Cardiac septum (tissue), 1 donor: Measurements from ENCODE around the gene TMED8. TPM values are rescaled to one million over a fixed set of nuclear protein-coding genes. Genes with fewer than 3 reads are reported as not detected.
"Not testable (repeated sequence)": the region's sequence is repeated elsewhere in the genome, so short reads cannot be mapped to it uniquely, and the experiment has no call there.

ENCODE experiments used
- DNase-seq: peaks from one replicate; pipeline ENCODE4 v3.0.0-alpha.2; 2020; ENCODE audit warnings: low spot score
- intact Hi-C: fragments of 100-400 bp; cut with DNase I; formaldehyde crosslinking; loops from one replicate; pipeline ENCODE4 v1.14.0; 2022
- long read RNA-seq: library from polyadenylated mRNA; unstranded; transcript quantifications from one replicate; pipeline ENCODE4 v2.0.0, GENCODE V29; 2021
- total RNA-seq: library from RNA; stranded (reverse); fragmentation: NEBNext Ultra II Directional; extraction: Animal tissue kit (Norgen Biotek cat#: 25700); gene quantifications from one replicate; pipeline ENCODE4 v1.2.1, GENCODE V29; 2021
- donor health status: DM: no; HTN: no; CAD: no.

The TMED8 gene
- total RNA-seq = 5.6 TPM
- long read RNA-seq, full-length matches to known transcripts = 2 of 9 reads
- long read RNA-seq, partial matches to known transcripts = 6 of 9 reads
- long read RNA-seq, other reads (novel, unspliced or antisense) = 1 of 9 reads

DNA sequence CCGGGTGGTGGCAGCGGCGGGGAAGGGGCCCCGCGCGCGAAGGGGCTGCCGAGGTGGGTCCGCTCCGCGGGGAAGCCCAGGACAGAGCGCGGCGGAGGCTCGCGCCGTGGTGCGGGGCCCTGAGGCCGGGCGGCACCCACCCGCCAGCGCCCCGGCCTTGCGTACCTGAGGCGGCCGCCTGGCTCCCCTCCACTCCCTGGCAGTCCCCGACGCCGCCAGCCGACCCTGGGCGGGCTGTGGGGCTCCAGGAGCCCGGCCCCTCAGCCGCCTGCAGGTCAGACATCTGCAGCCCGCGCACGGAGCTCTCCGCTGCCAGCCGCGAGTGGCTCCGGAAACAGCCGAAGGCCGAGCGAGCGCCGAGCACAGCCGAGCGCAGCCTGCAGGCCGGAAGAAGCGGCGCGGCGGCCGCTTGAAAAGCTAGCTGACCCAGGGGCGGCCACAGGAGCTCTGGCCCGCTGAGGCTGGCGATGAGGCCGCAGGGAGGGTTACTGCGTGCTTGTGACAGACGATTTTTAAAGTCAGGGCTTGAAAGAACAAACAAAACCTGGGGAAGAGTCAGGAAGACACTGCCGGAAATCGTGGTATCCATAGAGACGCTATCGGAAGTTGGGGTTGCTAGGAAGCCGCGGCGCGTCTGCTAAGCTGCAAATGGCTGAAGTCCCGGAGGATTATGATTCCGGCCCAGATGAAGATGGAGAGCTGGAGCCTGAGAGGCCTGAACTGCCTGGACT is at the start of gene TMED8, which contains the start of gene SAMD15:
Gene TMED8 (minus strand): TSS at position 324 of the 731 bp plus-strand sequence. CDS start 41 bp downstream, at position 283.
Gene SAMD15 (plus strand): TSS at position 609 of the 731 bp plus-strand sequence. CDS start 40 bp downstream, at position 649.
- intact Hi-C loops = loop anchor here (5.0 kb wide), 1 partner anchor 55 kb away; the partner anchor contains the start of genes GSTZ1 and POMT2
- DNase-seq = peak; percentile 94

DNA sequence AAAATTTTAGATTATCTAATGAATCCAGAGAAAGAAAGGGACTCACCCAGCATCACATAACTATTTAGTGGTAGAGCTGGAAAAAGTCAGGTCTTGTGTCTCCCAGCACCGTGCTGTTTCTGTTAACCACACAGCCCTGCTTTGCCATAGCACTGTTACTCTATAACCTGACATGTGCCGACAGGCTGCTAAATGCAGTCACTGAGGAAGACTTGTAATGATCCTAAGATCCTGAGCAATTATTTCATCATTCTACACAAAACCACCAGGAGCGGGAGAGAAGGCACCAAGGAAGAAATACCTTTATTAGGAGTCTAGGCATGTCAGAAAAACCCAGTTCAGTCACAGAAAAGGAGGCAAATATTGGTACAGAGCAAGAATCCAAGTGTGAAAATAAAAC is 49.5 kb upstream of the TMED8 start:
- no peak for DNase-seq

GRCh38 chr14:77424862-77425261 is 48.0 kb upstream of the TMED8 start:
- DNase-seq = no peak
- intact Hi-C loops = no loop called here

More for the DNA sequence above, 49.5 kb upstream of the TMED8 start:
- intact Hi-C loops = no loop called here

DNA sequence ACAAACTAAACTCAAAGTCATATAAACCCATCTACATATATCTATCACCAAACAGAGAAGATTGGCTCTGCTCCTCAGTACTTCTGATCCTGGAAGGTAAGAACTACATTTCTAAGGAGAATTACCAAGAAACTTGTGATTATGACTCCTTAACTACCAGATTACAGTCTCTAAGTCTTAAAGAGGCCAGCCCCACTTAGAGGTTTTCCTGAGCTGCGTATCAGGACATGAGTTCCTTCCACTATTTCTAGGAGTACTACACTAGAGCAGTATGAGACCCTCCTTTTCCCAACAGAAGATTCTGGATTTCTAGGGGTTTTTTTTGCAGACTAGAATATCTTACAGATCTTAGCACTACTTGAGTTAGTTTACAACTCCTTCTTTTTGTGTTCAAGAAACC is 46.5 kb upstream of the TMED8 start, which contains the start of gene NOXRED1:
Gene NOXRED1 (minus strand): TSS at position 101 of the 400 bp plus-strand sequence. CDS start 634 bp downstream, outside the sequence.
- intact Hi-C loops = no loop called here
- DNase-seq = no peak

- no peak for DNase-seq
- intact Hi-C loops = no loop called here
Observed at GRCh38 chr14:77421201-77421600, 44.3 kb upstream of the TMED8 start.

DNA sequence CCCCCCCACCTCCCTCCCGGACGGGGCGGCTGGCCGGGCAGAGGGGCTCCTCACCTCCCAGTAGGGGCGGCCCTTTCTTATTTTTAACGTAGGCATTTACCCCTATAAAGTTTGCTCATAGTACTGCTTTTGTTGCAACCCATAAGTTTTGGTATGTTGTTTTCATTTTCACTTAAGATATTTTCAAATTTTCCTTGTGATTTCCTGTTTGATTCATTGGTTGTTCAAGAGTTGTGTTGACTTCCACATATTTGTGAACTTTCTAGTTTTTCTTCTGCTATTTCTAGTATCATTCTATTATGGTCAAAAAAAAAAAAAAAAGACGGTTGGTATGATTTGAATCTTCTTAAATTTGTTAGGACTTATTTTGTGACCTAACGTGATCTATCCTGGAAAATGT is 39.9 kb upstream of the TMED8 start:
- intact Hi-C loops = no loop called here
- DNase-seq = no peak

DNA sequence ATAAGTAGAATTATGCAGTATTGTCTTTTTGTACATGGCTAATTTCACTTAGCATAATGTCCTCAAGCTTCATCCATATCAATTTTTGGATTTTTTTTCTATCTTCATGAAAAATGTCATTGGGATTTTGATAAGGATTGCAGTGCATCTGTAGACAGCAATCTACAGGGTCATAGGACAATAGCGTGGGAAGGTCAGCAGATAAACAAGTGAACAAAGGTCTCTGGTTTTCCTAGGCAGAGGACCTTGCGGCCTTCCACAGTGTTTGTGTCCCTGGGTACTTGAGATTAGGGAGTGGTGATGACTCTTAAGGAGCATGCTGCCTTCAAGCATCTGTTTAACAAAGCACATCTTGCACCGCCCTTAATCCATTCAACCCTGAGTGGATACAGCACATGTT is 39.2 kb upstream of the TMED8 start:
- DNase-seq, intact Hi-C loops: not testable (repeated sequence)

- DNase-seq, intact Hi-C loops: not testable (repeated sequence)
Observed at GRCh38 chr14:77415403-77416030, 38.6 kb upstream of the TMED8 start.

DNA sequence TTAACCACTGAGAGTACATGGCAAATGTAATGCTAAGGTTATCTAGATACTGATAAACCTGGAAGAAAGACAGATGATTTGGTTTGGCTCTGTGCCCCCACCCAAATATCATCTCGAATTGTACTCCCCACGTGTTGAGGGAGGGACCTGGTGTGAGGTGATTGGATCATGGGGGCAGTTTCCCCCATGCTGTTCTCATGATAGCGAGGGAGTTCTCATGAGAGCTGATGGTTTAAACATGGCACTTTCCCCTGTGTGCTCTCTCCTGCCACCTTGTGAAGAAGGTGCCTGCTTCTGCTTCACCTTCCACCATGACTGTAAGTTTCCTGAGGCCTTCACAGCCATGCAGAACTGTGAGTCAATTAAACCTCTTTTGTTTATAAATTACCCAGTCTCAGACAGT is 32.2 kb upstream of the TMED8 start:
- no peak for DNase-seq
- intact Hi-C loops = no loop called here

DNA sequence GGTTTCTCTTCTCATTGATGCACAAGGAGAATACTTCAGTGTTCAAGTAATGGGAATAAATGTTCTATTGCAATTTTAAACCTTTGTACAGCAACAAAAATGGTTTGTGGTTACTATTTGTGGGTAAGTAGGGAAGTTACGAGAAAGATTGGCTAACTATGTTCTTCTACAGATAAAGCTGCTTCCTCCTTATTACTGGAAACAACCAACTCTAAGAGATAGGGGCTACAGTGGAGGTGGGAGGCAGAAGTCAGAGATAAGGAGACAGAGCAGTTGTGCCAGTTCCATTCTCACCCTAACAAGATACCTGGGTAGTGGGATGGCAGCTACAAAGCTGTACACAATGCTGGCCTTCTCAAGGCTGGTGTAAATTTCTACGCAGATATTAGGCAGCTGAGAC is 30.3 kb upstream of the TMED8 start:
- intact Hi-C loops = no loop called here
- DNase-seq = no peak

DNA sequence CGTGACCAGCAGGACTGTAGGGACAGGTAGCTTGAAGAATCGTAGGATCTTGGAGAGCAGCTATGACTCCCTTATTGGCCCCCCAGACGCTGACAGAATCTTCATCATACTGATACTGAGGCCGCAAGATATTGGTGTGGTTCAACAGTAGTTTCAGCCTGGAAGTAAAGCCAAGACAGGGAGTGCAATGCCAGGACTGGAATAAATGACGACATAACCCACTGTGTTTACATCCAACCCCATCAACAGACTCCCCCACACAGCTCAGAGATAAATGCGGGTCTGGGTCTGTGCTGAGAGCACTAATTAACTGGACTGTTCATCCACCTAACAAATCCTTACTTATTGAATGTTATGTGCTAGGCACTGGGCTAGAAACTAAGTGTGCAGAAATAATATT is 29.8 kb upstream of the TMED8 start:
- intact Hi-C loops = no loop called here
- DNase-seq = no peak

GRCh38 chr14:77406086-77406485 is 29.2 kb upstream of the TMED8 start:
- DNase-seq = no peak
- intact Hi-C loops = no loop called here

- intact Hi-C loops = no loop called here
- DNase-seq = no peak
Observed at GRCh38 chr14:77403768-77404167, 26.9 kb upstream of the TMED8 start.

DNA sequence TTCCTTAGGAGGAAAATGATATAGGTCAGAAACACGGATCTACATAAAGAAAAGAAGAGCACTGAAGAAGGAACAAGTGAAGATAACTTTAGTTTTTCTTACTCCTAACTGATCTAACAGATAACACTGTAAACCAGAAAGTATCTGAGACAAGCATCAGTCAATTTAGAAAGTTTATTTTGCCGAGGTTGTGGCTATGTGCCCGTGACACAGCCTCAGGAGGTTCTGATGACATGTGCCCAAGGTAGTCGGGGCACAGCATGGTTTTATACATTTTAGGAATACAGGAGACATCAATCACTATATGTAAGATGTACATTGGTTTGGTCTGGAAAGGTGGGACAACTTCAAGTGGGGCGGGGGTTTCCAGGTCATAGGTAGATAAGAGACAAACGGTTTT is 23.3 kb upstream of the TMED8 start:
- intact Hi-C loops = no loop called here

GRCh38 chr14:77390188-77390587 is 13.3 kb upstream of the TMED8 start:
- intact Hi-C loops = no loop called here
- DNase-seq = no peak

More for the DNA sequence above, 23.3 kb upstream of the TMED8 start:
- no peak for DNase-seq

- DNase-seq = no peak
- intact Hi-C loops = loop anchor here (5.0 kb wide), 1 partner anchor 56 kb away; the partner anchor contains the start of genes GSTZ1 and POMT2
Observed at GRCh38 chr14:77378701-77379100, 1.8 kb upstream of the TMED8 start.

GRCh38 chr14:77377502-77377844 is 579 bp upstream of the TMED8 start:
- intact Hi-C loops = loop anchor here (5.0 kb wide), 1 partner anchor 55 kb away; the partner anchor contains the start of genes GSTZ1 and POMT2
- DNase-seq = no peak

DNA sequence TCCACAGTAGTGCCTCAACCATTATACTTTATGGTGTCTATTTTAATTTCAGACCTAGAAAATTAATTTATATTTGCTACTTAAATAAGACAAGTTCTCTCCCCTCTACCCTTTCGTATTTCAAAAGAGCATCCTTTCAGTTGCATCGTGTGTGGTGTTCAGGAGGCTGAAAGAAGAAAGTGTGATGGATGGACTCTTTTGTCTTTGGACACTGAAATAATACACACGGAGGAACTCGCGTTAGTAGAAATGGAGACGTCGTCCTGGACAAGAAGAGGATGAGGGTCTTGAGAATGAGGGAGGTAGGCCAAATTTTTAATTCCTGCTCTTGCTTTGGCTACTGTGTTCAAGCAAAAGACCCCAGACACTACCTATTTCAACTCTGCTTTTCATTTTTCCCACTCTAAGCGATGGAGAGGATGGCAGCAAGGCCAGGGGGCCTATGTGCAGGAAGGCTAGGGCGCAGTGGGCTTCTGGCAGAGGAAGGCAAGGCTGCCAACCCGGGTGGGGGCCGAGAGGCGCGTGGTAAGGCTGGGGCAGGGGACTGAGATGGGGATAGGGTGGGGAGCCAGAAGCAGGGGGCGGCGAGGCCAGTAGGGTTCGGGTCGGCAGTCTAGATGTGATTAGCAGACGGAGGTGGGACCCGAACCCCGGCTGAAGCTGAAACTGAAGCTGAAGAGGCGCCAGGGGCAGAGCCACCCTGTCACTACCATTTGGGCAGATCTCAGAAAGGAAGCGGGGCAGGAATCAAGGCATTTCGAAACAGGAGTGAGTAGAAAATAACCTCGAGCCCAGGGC is 722 bp downstream of the TMED8 start:
- intact Hi-C loops = loop anchor here (5.0 kb wide), 1 partner anchor 54 kb away; the partner anchor contains the start of genes GSTZ1 and POMT2

GRCh38 chr14:77375164-77375950 is 1.5 kb downstream of the TMED8 start:
- intact Hi-C loops = loop anchor here (5.0 kb wide), 1 partner anchor 53 kb away; the partner anchor contains the start of genes GSTZ1 and POMT2
- no peak for DNase-seq

More for the DNA sequence above, 722 bp downstream of the TMED8 start:
- DNase-seq = no peak
